H1 (cell line): ENCODE measurements around the gene NAV2. TPM values are rescaled to one million over a fixed set of nuclear protein-coding genes. Genes with fewer than 3 reads are reported as not detected.

Experiments
- CREB1 ChIP-seq: IDR thresholded peaks from 2 replicates; pipeline ENCODE4 v1.6.1; 2012; ENCODE audit warnings: inconsistent platforms
- CTCF ChIP-seq, 3 experiments: IDR thresholded peaks; 1 replicate in 2 of 3; 2 replicates in 1 of 3; pipeline versions ENCODE4 v1.5.1 to v1.6.1; 2011; ENCODE audit warnings: low read length in 3 of 3, mild to moderate bottlenecking in 3 of 3, inconsistent platforms in 2 of 3, low read depth in 1 of 3, moderate library complexity in 1 of 3; ENCODE audit not compliant: insufficient read depth in 1 of 3; ENCODE audit errors: control extremely low read depth in 1 of 3
- KDM5A ChIP-seq: fragments of 200-600 bp; IDR thresholded peaks from 2 replicates; pipeline ENCODE4 v1.7.1; 2012; ENCODE audit warnings: mild to moderate bottlenecking, low read length, inconsistent platforms, mixed read lengths
- PHF8 ChIP-seq: fragments of 200-600 bp; sonication (generic); conservative IDR thresholded peaks from 2 replicates; pipeline ENCODE4 v1.7.1; 2012; ENCODE audit warnings: low read depth, mild to moderate bottlenecking, inconsistent platforms, low read length, moderate library complexity
- SP4 ChIP-seq: IDR thresholded peaks from 2 replicates; pipeline ENCODE4 v1.6.1; 2012; ENCODE audit warnings: low read length, inconsistent platforms
- polyA plus RNA-seq, 7 experiments: library from polyadenylated mRNA; depleted of rRNA in 3 of 7; stranded (reverse) in 5 of 7; unstranded in 2 of 7; fragments of >200 nt in 5 of 7; fragments of 200-250 nt in 2 of 7; gene quantifications; 1 replicate in 5 of 7; 2 replicates in 1 of 7; 4 replicates in 1 of 7; pipeline versions ENCODE4 v1.2.1 to v1.2.3, GENCODE V29; 2011 to 2013; ENCODE audit warnings: missing spikeins in 2 of 7, mixed read lengths in 2 of 7
- total RNA-seq: library from RNA; stranded (reverse); fragmentation: NEBNext Ultra II Directional; extraction: Animal tissue kit (Norgen Biotek cat#: 25700); gene quantifications from 2 replicates; pipeline ENCODE4 v1.2.1, GENCODE V29; 2021

The NAV2 gene
- total and polyA plus RNA-seq, 2 of the 8 experiments (the other 6 are each of a cell fraction or from before 2014, with no cell fraction given): 35.6 to 73.6 TPM

GRCh38 chr11:19675397-19675796 lies 37.2 kb upstream of the NAV2 start (continued):
- no peak for TF ChIP-seq CTCF (IDR thresholded peaks at IDR 0.05; ENCODE audit: control extremely low read depth in 1 of 3, insufficient read depth in 1 of 3, low read depth in 1 of 3, low read length in 3 of 3)
- no peak for TF ChIP-seq PHF8
- no peak for TF ChIP-seq CREB1
- no peak for TF ChIP-seq KDM5A
- no peak for TF ChIP-seq SP4
